Head of caudate nucleus (tissue), 42 donors: ENCODE data around the gene GPX6.
"Not testable (repeated sequence)": the region's sequence is repeated elsewhere in the genome, so short reads cannot be mapped to it uniquely, and the experiment has no call there.

Experiments
- DNase-seq, 42 donors: peaks; one replicate each; pipeline versions ENCODE4 v3.0.0 to v3.0.0-alpha.2; 2020 to 2021; ENCODE audit warnings: mixed read lengths in 7 of 42
- intact Hi-C: fragments of 100-400 bp; cut with DNase I; formaldehyde crosslinking; loops from one replicate; pipeline ENCODE4 v1.15.0; 2022

GPX6 gene, protein sequence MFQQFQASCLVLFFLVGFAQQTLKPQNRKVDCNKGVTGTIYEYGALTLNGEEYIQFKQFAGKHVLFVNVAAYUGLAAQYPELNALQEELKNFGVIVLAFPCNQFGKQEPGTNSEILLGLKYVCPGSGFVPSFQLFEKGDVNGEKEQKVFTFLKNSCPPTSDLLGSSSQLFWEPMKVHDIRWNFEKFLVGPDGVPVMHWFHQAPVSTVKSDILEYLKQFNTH

GRCh38 chr6:28515676-28516075 is at the start of gene GPX6:
GPX6 (minus strand) TSS chr6:28515793; CDS start chr6:28515743, 50 bp downstream.
- intact Hi-C loops, result no loop called here
- DNase-seq, result no peak

DNA sequence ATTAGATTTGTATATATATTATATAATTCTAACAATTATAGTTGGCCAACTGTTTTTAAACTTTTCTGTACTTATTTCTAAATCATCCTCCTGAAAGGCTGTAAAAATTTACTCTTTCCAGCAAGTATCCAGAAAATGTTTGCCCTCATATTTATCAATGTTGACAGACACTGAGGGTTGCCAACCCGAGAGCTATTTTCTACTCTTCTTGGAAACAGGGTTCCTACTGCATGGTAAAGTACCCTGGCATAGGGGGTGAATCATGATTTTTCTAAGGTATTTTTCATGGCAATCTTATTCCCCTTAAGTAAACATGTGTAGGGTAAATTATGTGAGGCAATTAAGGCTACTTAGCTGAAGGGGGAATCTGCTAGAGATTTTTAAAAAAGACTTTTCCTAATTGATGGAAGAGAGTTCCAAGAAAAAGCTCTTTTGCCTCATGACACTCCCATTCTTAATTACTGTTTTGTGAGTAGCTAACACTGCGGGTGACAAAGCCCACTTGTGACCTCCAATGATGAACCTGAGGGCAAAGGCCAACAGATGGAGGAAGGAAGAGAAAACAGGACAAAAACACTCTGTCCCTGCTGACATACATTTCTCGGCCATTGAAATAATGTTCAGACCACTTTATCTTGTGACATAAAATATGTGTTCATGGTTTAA is 48.0 kb upstream of the GPX6 start:
- intact Hi-C loops, result no loop called here
- no peak for DNase-seq

DNA sequence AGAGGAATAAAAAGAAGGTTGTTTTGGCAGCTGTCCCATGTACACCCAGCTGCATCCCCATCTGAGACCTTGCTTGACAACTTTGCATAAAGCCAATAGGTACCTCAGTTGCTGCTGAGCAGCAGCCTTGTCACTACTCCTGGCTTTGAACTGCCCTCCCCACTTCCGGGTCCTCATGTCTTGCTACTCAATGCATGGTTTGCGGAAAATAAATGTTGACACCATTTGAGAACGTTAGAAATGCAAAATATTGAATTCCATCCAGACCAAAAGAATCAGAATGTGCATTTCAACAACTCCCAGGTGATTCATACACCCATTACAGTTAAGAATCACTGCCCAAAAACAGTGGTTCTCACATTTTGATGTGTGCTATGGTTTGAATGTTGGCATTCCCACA is 43.0 kb upstream of the GPX6 start:
- intact Hi-C loops, result no loop called here
- DNase-seq, result no peak

DNA sequence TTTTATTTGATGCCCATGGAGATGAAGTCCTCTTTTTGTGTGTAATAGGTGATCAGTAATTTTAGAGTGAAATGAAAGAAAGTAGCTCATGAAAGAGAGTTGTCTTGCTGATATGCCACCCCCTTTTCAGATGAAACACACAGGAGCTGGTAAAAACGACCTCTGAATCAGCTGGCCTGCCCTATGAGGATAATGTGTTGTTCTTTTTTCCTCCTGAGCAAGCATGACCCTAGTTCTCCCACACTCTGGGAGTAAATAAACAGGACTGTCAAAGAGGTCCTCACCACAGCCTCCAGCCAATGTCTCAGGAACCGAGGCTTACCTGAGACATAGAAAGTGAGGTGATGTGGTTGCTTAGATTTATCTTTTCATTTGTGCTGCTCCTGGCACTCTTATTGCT is 39.5 kb upstream of the GPX6 start:
- intact Hi-C loops, result no loop called here
- no peak for DNase-seq

DNA sequence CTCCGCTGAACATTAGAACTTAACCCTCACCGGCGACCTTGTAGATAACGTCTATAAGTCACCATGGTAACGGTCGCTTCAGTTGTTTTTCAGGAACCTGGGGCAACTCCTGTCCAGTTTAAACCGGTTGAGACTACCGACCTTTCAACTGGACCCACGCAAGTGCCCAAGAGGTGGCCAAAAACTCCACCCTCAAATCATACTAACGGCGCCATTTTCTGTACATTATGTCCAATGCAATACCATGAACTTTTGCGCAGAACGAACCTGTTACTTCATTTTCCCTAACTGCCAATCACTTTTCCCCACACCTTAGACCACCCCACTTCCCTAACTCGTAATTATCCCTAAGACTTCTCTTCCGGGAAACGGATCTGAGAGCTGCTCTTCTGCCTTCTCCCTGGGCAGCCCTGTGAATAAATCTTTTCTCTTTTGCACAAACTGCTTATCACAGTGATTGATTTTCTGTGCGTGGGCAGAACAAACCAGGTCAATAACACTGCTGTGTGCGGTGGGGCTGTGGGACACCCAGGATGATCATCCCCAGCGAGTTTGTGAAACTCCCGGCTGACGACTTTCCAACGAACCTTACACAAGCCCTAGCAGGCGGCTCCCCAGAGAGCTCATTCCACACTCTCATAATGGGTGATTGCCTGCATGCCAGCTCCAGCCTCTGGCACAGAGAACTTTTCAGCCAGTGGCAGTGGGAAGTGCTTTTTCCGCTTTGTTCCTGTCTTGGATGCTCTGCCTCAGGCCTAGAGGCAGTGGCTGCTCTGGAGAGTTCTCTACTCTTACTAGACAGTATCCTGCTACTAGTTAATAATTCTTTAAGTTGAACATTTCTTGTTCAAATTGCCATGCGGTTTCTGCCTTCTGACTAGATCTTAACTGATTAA is 38.6 kb upstream of the GPX6 start:
- intact Hi-C loops, result no loop called here

GRCh38 chr6:28553384-28553985 is 37.9 kb upstream of the GPX6 start:
- intact Hi-C loops, result no loop called here
- DNase-seq, result no peak

More for the DNA sequence above, 38.6 kb upstream of the GPX6 start:
- peak in 8 of 42 donors; percentile 7 to 54 (median 18) for DNase-seq

GRCh38 chr6:28551891-28552666 is 36.5 kb upstream of the GPX6 start:
- intact Hi-C loops, result no loop called here
- no peak for DNase-seq

- intact Hi-C loops, DNase-seq: not testable (repeated sequence)
These were observed 31.4 kb upstream of the GPX6 start for GRCh38 chr6:28547003-28547402.

DNA sequence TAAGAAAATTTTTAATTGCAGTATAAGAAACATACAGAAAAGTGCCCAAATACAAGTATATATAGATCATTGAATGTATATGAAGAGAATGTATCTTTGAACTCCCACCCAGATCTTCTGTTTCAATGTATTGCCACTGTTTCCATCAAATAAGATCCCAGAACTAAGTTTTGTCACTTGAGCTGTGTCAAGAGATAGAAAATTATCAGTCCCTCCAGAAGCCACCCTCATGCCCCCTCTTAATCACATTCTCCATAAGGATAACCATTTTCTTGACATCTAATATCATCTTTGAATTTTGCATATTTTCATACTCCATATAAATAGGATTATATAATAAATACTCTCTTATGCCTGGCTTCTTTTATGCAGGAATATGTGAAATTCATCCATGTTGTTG is 30.4 kb upstream of the GPX6 start:
- intact Hi-C loops, result no loop called here
- no peak for DNase-seq

- peak in 35 of 42 donors; percentile 6 to 75 (median 35) for DNase-seq
- intact Hi-C loops, result no loop called here
These were observed 28.3 kb upstream of the GPX6 start for GRCh38 chr6:28543651-28544610.

GRCh38 chr6:28542440-28543296 is 27.1 kb upstream of the GPX6 start:
- peak in 30 of 42 donors; percentile 8 to 74 (median 28) for DNase-seq

GRCh38 chr6:28541996-28542395 is 26.4 kb upstream of the GPX6 start:
- no peak for DNase-seq
- intact Hi-C loops, result no loop called here

More at GRCh38 chr6:28542440-28543296, 27.1 kb upstream of the GPX6 start:
- intact Hi-C loops, result no loop called here

GRCh38 chr6:28537509-28538140 is 22.0 kb upstream of the GPX6 start:
- intact Hi-C loops, result no loop called here
- DNase-seq, result peak in 41 of 42 donors; percentile 10 to 84 (median 59)

- intact Hi-C loops, result no loop called here
- DNase-seq, result peak in 24 of 42 donors; percentile 4 to 64 (median 30)
These were observed 21.5 kb upstream of the GPX6 start for GRCh38 chr6:28537065-28537464.

GRCh38 chr6:28534875-28535274 is 19.3 kb upstream of the GPX6 start:
- intact Hi-C loops, result no loop called here
- no peak for DNase-seq

- DNase-seq, result no peak
These were observed 18.7 kb upstream of the GPX6 start for GRCh38 chr6:28534306-28534705.

More at GRCh38 chr6:28534306-28534705, 18.7 kb upstream of the GPX6 start:
- intact Hi-C loops, result no loop called here
